Gastroesophageal sphincter (tissue), 4 donors: ENCODE measurements around the gene NAB2. TPM values are rescaled to one million over a fixed set of nuclear protein-coding genes. Genes with fewer than 3 reads are reported as not detected.

Source experiments
- ATAC-seq: fragments of 150-250 bp; one replicate; pipeline ENCODE4 v1.9.1; 2016; ENCODE audit warnings: mild to moderate bottlenecking, moderate library complexity
- H3K27ac ChIP-seq, 4 donors: fragments of 200-600 bp; sonication (generic) in 3 of 4; 1 replicate in 3 of 4; 2 replicates in 1 of 4; pipeline ENCODE4 v1.5.1; 2016 to 2019
- H3K27me3 ChIP-seq: fragments of 200-600 bp; sonication (generic); one replicate; pipeline ENCODE4 v1.5.1; 2019
- H3K36me3 ChIP-seq, 2 donors: fragments of 200-600 bp; sonication (generic); one replicate each; pipeline ENCODE4 v1.5.1; 2019; ENCODE audit warnings: control low read depth in 1 of 2
- H3K4me1 ChIP-seq, 3 donors: fragments of 200-600 bp; sonication (generic); 1 replicate in 2 of 3; 2 replicates in 1 of 3; pipeline ENCODE4 v1.5.1; 2016 to 2019; ENCODE audit warnings: control low read depth in 2 of 3
- H3K4me3 ChIP-seq, 2 donors: fragments of 200-600 bp; sonication (generic); one replicate each; pipeline ENCODE4 v1.5.1; 2019; ENCODE audit warnings: mild to moderate bottlenecking in 1 of 2, moderate library complexity in 1 of 2
- H3K9me3 ChIP-seq, 3 donors: fragments of 200-600 bp; sonication (generic); one replicate each; pipeline ENCODE4 v1.5.1; 2017 to 2019; ENCODE audit warnings: control low read depth in 2 of 3
- EP300 ChIP-seq: sonication (generic); formaldehyde crosslinking; IDR thresholded peaks from one replicate; pipeline ENCODE4 v1.6.1; 2017; ENCODE audit warnings: antibody characterized with exemption, mild to moderate bottlenecking
- POLR2A ChIP-seq, 2 donors: fragments of 450-650 bp; IDR thresholded peaks; one replicate each; pipeline ENCODE4 v1.6.1; 2017; ENCODE audit warnings: antibody characterized with exemption in 2 of 2, mild to moderate bottlenecking in 2 of 2, moderate library complexity in 1 of 2
- POLR2AphosphoS5 ChIP-seq: sonication (generic); formaldehyde crosslinking; IDR thresholded peaks from one replicate; pipeline ENCODE4 v1.6.1; 2017; ENCODE audit warnings: antibody characterized with exemption
- WGBS, 2 donors: methylation state at CpG; one replicate each; pipeline ENCODE4 v1.1.5; 2018; ENCODE audit warnings: low coverage in 1 of 2; 5-methylcytosine and 5-hydroxymethylcytosine counted together
- total RNA-seq, 4 donors: library from RNA; depleted of rRNA; stranded (reverse); fragments of >200 nt; gene quantifications; one replicate each; pipeline ENCODE4 v1.1.0, GENCODE V29; 2016
- TF ChIP-seq, protein P1 (sequence below), 4 experiments: fragments of 200-600 bp in 2 of 4; fragments of 450-650 bp in 2 of 4; sonication (generic) in 1 of 4; IDR thresholded peaks; one replicate each; pipeline ENCODE4 v1.5.1; 2017 to 2019; ENCODE audit warnings: antibody characterized with exemption in 4 of 4, mild to moderate bottlenecking in 2 of 4, moderate library complexity in 2 of 4

NAB2 gene
- total RNA-seq, 4 donors from 2014 or later: 30.7 to 41.3 (median 38.8) TPM

GRCh38 chr12:57094208-57095160 is 5.6 kb downstream of the NAB2 start:
- TF ChIP-seq EP300: no peak
- no peak for TF ChIP-seq POLR2A (IDR thresholded peaks at IDR 0.05)
- TF ChIP-seq, protein P1, sequence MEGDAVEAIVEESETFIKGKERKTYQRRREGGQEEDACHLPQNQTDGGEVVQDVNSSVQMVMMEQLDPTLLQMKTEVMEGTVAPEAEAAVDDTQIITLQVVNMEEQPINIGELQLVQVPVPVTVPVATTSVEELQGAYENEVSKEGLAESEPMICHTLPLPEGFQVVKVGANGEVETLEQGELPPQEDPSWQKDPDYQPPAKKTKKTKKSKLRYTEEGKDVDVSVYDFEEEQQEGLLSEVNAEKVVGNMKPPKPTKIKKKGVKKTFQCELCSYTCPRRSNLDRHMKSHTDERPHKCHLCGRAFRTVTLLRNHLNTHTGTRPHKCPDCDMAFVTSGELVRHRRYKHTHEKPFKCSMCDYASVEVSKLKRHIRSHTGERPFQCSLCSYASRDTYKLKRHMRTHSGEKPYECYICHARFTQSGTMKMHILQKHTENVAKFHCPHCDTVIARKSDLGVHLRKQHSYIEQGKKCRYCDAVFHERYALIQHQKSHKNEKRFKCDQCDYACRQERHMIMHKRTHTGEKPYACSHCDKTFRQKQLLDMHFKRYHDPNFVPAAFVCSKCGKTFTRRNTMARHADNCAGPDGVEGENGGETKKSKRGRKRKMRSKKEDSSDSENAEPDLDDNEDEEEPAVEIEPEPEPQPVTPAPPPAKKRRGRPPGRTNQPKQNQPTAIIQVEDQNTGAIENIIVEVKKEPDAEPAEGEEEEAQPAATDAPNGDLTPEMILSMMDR (IDR thresholded peaks at IDR 0.05): no peak
- TF ChIP-seq POLR2AphosphoS5: no peak
- peaks cover 0 to 83% of the 10 kb centered on the region in 2 donors for H3K36me3 ChIP-seq
- peak overlapping the region in 1 of 2 donors; percentile 22 for H3K4me3 ChIP-seq
- H3K4me1 ChIP-seq: peaks cover 5 to 67% (median 44%) of the 10 kb centered on the region in 3 donors
- no peaks in the 10 kb centered on the region for H3K9me3 ChIP-seq
- H3K27me3 ChIP-seq: no peaks in the 10 kb centered on the region
- no peak for ATAC-seq
- peak overlapping the region; percentile 45 to 100 (median 100) for H3K27ac ChIP-seq
- 7 to 37% methylated on average over 6 of the region's 15 CpGs for whole genome bisulfite sequencing, 2 donors

DNA sequence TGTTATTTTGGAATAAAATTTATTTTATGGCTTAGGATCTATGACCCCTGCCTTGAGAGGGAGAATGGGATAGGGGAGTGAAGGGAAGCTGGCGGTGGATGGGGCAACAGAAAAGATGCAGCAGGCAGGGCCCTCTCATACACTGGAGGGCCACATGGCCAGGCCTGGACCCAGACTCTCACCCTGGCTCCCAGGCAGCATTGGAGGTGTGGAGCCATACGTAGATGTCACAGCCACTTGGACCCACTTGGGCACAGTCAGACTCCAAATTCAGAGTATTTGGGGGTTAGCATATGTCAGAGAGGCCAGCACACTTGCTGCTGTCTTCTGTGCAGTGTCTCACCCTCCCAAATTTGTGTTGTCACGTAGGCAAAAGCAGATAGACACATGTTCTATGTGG is 6.5 kb downstream of the NAB2 start:
- Histone ChIP-seq H3K27me3 (no peaks in the 10 kb centered on the region), H3K36me3 (peaks cover 0 to 92% of the 10 kb centered on the region in 2 donors), H3K9me3 (no peaks in the 10 kb centered on the region), H3K4me3 (no peak overlapping the region), H3K4me1 (peaks cover 5 to 61% (median 42%) of the 10 kb centered on the region in 3 donors), H3K27ac (peak overlapping the region in 3 of 4 donors; percentile 31 to 100 (median 99))
- TF ChIP-seq, protein P1 (IDR thresholded peaks at IDR 0.05): no peak
- no peak for TF ChIP-seq POLR2A (IDR thresholded peaks at IDR 0.05)
- TF ChIP-seq EP300: no peak
- TF ChIP-seq POLR2AphosphoS5: no peak
- ATAC-seq: no peak
- WGBS, 2 donors: 60 to 83% methylated on average over 1 to 2 of the region's 3 CpGs

GRCh38 chr12:57096099-57096572 is 7.2 kb downstream of the NAB2 start:
- TF ChIP-seq, protein P1 (IDR thresholded peaks at IDR 0.05): no peak
- TF ChIP-seq POLR2AphosphoS5 (no peak), POLR2A (IDR thresholded peaks at IDR 0.05) (peak in 1 of 2 donors; percentile 14), EP300 (no peak)
- WGBS, 2 donors: 87% methylated on average over 4 of the region's 6 CpGs; no CpG with 5 or more reads in 1 of the 2 donors
- H3K4me3 ChIP-seq: no peak overlapping the region
- H3K9me3 ChIP-seq: no peaks in the 10 kb centered on the region
- peaks cover 0 to 94% of the 10 kb centered on the region in 2 donors for H3K36me3 ChIP-seq
- no peaks in the 10 kb centered on the region for H3K27me3 ChIP-seq
- peaks cover 5 to 54% (median 35%) of the 10 kb centered on the region in 3 donors for H3K4me1 ChIP-seq
- H3K27ac ChIP-seq: peak overlapping the region in 3 of 4 donors; percentile 21 to 100 (median 42)
- no peak for ATAC-seq

GRCh38 chr12:57096748-57097553 is 8.0 kb downstream of the NAB2 start:
- Histone ChIP-seq H3K9me3 (no peaks in the 10 kb centered on the region), H3K4me1 (peaks cover 5 to 46% (median 26%) of the 10 kb centered on the region in 3 donors), H3K4me3 (no peak overlapping the region), H3K27ac (peak overlapping the region in 3 of 4 donors; percentile 21 to 100 (median 42)), H3K36me3 (peaks cover 0 to 94% of the 10 kb centered on the region in 2 donors), H3K27me3 (no peaks in the 10 kb centered on the region)
- WGBS, 2 donors: 82 to 100% methylated on average over 1 to 8 of the region's 8 CpGs
- TF ChIP-seq EP300 (no peak), POLR2A (IDR thresholded peaks at IDR 0.05) (no peak), POLR2AphosphoS5 (no peak)
- TF ChIP-seq, protein P1 (IDR thresholded peaks at IDR 0.05): no peak
- no peak for ATAC-seq
